Measurements from ENCODE around the gene SYNM. TPM values are rescaled to one million over a fixed set of nuclear protein-coding genes. Genes with fewer than 3 reads are reported as not detected.

SYNM gene, protein sequence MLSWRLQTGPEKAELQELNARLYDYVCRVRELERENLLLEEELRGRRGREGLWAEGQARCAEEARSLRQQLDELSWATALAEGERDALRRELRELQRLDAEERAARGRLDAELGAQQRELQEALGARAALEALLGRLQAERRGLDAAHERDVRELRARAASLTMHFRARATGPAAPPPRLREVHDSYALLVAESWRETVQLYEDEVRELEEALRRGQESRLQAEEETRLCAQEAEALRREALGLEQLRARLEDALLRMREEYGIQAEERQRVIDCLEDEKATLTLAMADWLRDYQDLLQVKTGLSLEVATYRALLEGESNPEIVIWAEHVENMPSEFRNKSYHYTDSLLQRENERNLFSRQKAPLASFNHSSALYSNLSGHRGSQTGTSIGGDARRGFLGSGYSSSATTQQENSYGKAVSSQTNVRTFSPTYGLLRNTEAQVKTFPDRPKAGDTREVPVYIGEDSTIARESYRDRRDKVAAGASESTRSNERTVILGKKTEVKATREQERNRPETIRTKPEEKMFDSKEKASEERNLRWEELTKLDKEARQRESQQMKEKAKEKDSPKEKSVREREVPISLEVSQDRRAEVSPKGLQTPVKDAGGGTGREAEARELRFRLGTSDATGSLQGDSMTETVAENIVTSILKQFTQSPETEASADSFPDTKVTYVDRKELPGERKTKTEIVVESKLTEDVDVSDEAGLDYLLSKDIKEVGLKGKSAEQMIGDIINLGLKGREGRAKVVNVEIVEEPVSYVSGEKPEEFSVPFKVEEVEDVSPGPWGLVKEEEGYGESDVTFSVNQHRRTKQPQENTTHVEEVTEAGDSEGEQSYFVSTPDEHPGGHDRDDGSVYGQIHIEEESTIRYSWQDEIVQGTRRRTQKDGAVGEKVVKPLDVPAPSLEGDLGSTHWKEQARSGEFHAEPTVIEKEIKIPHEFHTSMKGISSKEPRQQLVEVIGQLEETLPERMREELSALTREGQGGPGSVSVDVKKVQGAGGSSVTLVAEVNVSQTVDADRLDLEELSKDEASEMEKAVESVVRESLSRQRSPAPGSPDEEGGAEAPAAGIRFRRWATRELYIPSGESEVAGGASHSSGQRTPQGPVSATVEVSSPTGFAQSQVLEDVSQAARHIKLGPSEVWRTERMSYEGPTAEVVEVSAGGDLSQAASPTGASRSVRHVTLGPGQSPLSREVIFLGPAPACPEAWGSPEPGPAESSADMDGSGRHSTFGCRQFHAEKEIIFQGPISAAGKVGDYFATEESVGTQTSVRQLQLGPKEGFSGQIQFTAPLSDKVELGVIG (N-terminal part only)
- 10 to 100 TPM in 2 of 4 donors, 1 to 10 TPM in 2; 4.7 to 32.8 (median 10.7) TPM for total RNA-seq

DNA sequence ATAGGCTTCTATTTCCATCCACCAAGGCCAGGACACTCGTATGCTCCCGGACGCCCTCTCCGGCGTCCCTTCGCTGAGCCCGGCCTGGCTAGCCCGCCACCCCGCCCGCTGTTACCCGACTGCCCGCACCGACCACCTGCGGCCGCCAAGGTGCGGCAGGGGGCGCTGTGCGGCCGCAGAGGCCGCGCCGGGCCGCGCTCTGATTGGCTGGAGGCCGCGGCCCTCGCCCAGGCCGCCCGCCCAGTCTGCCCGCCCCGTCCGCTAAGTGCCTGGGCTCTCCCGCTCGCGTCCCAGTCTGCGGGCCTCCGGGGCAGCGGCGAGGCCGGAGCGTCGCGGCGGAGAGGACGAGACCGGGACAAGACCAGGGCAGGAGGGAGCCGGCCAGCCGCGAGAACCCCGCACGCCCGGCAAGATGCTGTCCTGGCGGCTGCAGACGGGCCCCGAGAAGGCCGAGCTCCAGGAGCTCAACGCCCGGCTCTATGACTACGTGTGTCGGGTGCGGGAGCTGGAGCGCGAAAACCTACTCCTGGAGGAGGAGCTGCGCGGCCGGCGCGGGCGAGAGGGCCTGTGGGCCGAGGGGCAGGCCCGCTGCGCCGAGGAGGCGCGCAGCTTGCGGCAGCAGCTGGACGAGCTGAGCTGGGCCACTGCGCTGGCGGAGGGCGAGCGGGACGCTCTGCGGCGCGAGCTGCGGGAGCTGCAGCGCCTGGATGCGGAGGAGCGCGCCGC, at the start of gene SYNM:
SYNM (plus strand) TSS at position 293 of the 726 bp plus-strand sequence; CDS start at position 413, 120 bp downstream.
- peak within 1 kb of the TSS; percentile 28 for H3K4me3 ChIP-seq (ENCODE audit: low read depth, poor library complexity, severe bottlenecking)
- WGBS, 2 donors, result 0 to 4% methylated on average over 10 to 39 of the region's 91 CpGs
- intact Hi-C loops (cut with DNase I; ENCODE audit: low total_unique reads), result loop anchor here (5.0 kb wide), 1 partner anchor 107 kb away; no protein-coding TSS in a partner anchor
- DNase-seq (ENCODE audit: low spot score in 2 of 2), result peak in 1 of 2 donors; percentile 90
- no peak for TF ChIP-seq POLR2A (IDR thresholded peaks at IDR 0.05)
- TF ChIP-seq, protein P1, sequence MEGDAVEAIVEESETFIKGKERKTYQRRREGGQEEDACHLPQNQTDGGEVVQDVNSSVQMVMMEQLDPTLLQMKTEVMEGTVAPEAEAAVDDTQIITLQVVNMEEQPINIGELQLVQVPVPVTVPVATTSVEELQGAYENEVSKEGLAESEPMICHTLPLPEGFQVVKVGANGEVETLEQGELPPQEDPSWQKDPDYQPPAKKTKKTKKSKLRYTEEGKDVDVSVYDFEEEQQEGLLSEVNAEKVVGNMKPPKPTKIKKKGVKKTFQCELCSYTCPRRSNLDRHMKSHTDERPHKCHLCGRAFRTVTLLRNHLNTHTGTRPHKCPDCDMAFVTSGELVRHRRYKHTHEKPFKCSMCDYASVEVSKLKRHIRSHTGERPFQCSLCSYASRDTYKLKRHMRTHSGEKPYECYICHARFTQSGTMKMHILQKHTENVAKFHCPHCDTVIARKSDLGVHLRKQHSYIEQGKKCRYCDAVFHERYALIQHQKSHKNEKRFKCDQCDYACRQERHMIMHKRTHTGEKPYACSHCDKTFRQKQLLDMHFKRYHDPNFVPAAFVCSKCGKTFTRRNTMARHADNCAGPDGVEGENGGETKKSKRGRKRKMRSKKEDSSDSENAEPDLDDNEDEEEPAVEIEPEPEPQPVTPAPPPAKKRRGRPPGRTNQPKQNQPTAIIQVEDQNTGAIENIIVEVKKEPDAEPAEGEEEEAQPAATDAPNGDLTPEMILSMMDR (IDR thresholded peaks at IDR 0.05), result no peak

DNA sequence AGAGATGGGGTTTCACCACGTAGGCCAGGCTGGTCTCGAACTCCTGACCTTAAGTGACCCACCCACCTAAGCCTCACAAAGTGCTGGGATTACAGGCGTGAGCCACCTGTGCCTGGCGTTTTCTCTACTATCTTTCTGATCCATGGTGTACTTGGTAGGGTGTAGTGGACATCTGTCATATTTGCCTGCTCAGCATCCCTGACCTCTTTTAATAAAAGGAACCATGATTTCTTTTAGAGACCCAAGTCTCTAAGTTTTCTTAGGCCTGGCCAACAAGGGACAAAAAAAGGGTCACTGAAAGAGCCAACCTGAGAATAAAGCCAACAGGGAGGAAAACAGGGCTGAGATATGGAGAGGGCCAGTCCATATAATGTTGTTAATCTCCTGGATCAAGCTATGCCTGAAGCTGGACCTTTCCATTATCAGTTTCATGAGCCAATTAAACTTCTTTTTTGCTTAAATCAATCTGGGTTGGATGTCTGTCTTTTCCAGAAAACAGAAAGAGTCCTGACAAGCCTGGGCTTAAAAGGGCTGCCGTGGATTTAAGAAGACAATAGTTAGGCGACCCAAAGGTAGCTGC, 49.2 kb upstream of the SYNM start:
- H3K4me3 ChIP-seq (ENCODE audit: low read depth, poor library complexity, severe bottlenecking), result no peak overlapping the region
- no peak for TF ChIP-seq POLR2A (IDR thresholded peaks at IDR 0.05)
- TF ChIP-seq, protein P1 (IDR thresholded peaks at IDR 0.05), result no peak
- intact Hi-C loops (cut with DNase I; ENCODE audit: low total_unique reads), result no loop called here
- no peak for DNase-seq (ENCODE audit: low spot score in 2 of 2)
- WGBS, 2 donors, result 78 to 86% methylated on average over 6 of the region's 6 CpGs

DNA sequence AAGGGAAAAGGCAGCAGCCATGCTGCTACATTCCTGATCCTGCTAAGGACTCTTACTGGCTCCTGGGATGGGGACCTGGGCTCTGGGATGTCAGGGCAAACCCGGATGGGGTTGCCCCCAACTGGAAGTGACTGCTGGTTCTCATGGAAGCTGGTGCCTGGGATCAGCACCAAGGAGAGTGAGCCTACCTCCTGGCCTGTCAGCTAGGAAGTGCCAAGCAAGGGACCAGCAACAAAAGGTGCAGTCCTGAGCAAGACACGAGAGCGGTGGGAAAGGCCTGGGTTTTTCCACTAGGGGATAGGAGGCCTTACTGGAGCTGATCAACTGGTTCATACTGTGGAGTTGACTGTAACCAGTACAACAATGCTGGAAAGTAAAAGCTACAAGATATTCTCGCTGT, 47.9 kb upstream of the SYNM start:
- TF ChIP-seq, protein P1 (IDR thresholded peaks at IDR 0.05), result no peak
- no peak for TF ChIP-seq POLR2A (IDR thresholded peaks at IDR 0.05)
- 79 to 83% methylated on average over 4 of the region's 4 CpGs for WGBS, 2 donors
- no peak for DNase-seq (ENCODE audit: low spot score in 2 of 2)
- intact Hi-C loops (cut with DNase I; ENCODE audit: low total_unique reads), result no loop called here
- no peak overlapping the region for H3K4me3 ChIP-seq (ENCODE audit: low read depth, poor library complexity, severe bottlenecking)

DNA sequence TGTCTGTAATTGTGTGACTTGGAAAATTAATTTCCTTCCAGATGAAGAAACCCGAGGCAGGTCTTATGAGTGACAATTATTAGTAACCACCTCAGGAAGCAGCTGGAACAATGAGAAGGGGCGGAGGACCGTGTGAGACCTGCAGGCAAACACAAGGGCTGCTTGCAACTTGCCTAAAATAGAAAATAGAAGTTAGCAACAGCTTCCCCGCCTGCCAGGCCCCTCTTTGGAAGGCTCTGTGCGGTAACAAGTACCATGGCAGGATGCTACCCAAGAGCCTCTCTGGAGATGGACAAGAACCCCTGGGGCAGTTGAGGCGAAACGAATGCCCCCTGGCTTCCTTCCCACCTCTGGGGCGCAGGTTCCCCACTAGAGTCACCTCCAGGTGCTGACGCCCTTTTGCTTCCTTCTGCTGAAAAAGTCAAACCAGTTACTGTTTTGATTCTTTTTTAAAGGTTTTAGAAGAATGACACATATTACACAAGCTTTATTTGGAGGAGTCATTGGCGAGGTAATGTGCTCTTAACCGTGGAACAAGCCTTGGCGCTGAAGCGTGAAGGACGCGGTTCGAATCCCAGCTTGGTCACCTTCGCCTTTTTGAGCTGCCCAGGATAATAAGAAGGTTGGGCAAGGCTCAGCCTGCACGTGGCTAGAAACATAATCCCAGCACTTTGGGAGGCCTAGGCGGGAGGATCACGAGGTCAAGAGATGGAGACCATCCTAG, 47.0 kb upstream of the SYNM start:
- intact Hi-C loops (cut with DNase I; ENCODE audit: low total_unique reads), result no loop called here
- 65 to 72% methylated on average over 20 of the region's 20 CpGs for WGBS, 2 donors
- TF ChIP-seq POLR2A (IDR thresholded peaks at IDR 0.05), result no peak
- TF ChIP-seq, protein P1 (IDR thresholded peaks at IDR 0.05), result no peak
- DNase-seq (ENCODE audit: low spot score in 2 of 2), result no peak
- no peak overlapping the region for H3K4me3 ChIP-seq (ENCODE audit: low read depth, poor library complexity, severe bottlenecking)
